KG1 (cell line): ENCODE results near the gene OCIAD2.
"Not testable (repeated sequence)": the region's sequence is repeated elsewhere in the genome, so short reads cannot be mapped to it uniquely, and the experiment has no call there.

Source experiments
- DNase-seq: peaks from one replicate; lab custom pipeline; 2025; lab: John Stamatoyannopoulos, UW

OCIAD2 gene

GRCh38 chr4:48907706-48908477, 1.3 kb upstream of the OCIAD2 start:
- DNase-seq = no peak

- no peak for DNase-seq
Measured at GRCh38 chr4:48905363-48906015, 1.1 kb downstream of the OCIAD2 start.

GRCh38 chr4:48904541-48905142, 1.9 kb downstream of the OCIAD2 start:
- no peak for DNase-seq

GRCh38 chr4:48904101-48904500, 2.5 kb downstream of the OCIAD2 start:
- DNase-seq = no peak

GRCh38 chr4:48902266-48902665, 4.3 kb downstream of the OCIAD2 start:
- no peak for DNase-seq

- no peak for DNase-seq
Measured at GRCh38 chr4:48901196-48901595, 5.4 kb downstream of the OCIAD2 start.

- no peak for DNase-seq
Measured at GRCh38 chr4:48899950-48900349, 6.6 kb downstream of the OCIAD2 start.

- no peak for DNase-seq
Measured at GRCh38 chr4:48899432-48899749, 7.2 kb downstream of the OCIAD2 start.

GRCh38 chr4:48898733-48899431, 7.7 kb downstream of the OCIAD2 start:
- DNase-seq = no peak

- no peak for DNase-seq
Measured at GRCh38 chr4:48896845-48897244, 9.7 kb downstream of the OCIAD2 start.

GRCh38 chr4:48891028-48891619, 15.4 kb downstream of the OCIAD2 start:
- DNase-seq = no peak

- not testable (repeated sequence) for DNase-seq
Measured at GRCh38 chr4:48889750-48890149, 16.8 kb downstream of the OCIAD2 start.

GRCh38 chr4:48881646-48882045, 24.9 kb downstream of the OCIAD2 start:
- DNase-seq = not testable (repeated sequence)

- DNase-seq = no peak
Measured at GRCh38 chr4:48879561-48880442, 26.8 kb downstream of the OCIAD2 start.

GRCh38 chr4:48877827-48878535, 28.6 kb downstream of the OCIAD2 start:
- DNase-seq = no peak

GRCh38 chr4:48864696-48865095, 41.9 kb downstream of the OCIAD2 start:
- DNase-seq = not testable (repeated sequence)

GRCh38 chr4:48863728-48864127, 42.8 kb downstream of the OCIAD2 start:
- DNase-seq = no peak

GRCh38 chr4:48862661-48863060, 43.9 kb downstream of the OCIAD2 start:
- no peak for DNase-seq

GRCh38 chr4:48862038-48862437, 44.5 kb downstream of the OCIAD2 start:
- no peak for DNase-seq

- DNase-seq = no peak
Measured at GRCh38 chr4:48858130-48858529, 48.4 kb downstream of the OCIAD2 start.

GRCh38 chr4:48854982-48855381, 51.6 kb downstream of the OCIAD2 start:
- no peak for DNase-seq
